K562 treated with DMSO at 1 percent for 12 hours (cell line): Measurements from ENCODE around the gene GPR65. TPM values are rescaled to one million over a fixed set of nuclear protein-coding genes. Genes with fewer than 3 reads are reported as not detected.

Source experiments
- total RNA-seq: library from RNA; unstranded; fragments of 300-600 nt; gene quantifications from 2 replicates; pipeline ENCODE4 v1.2.3, GENCODE V29; 2022; ENCODE audit not compliant: insufficient read depth

GPR65 gene, protein sequence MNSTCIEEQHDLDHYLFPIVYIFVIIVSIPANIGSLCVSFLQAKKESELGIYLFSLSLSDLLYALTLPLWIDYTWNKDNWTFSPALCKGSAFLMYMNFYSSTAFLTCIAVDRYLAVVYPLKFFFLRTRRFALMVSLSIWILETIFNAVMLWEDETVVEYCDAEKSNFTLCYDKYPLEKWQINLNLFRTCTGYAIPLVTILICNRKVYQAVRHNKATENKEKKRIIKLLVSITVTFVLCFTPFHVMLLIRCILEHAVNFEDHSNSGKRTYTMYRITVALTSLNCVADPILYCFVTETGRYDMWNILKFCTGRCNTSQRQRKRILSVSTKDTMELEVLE
- 0.21 TPM in 1 of 2 replicates, not detected in the other for total RNA-seq

GRCh38 chr14:88005050-88005481 lies at the start of gene GPR65:
Gene GPR65 (plus strand): TSS chr14:88005135. CDS start chr14:88010848, 5,713 bp downstream.

GRCh38 chr14:87992718-87993628 lies 12.0 kb upstream of the GPR65 start, which contains the start of gene GALC:
Gene GALC (minus strand): TSS chr14:87993182. CDS start chr14:87993164, 18 bp downstream.

Other genes starting within 250 kb of the GPR65 start
- 3.9 and 17.9 TPM in 2 replicates for gene GALC, start 12.0 kb upstream of the GPR65 start, total RNA-seq